ENCODE data around the gene GAB1. TPM values are rescaled to one million over a fixed set of nuclear protein-coding genes. Genes with fewer than 3 reads are reported as not detected.

Gene GAB1
- polyA plus RNA-seq = 10 to 100 TPM in 1 of 2 donors, 1 to 10 TPM in 1; 7.8 to 10.0 TPM

- H3K4me3 ChIP-seq (ENCODE audit: low read depth in 1 of 2, low read length in 2 of 2) = peak within 1 kb of the TSS; percentile 71 to 77
- 1% methylated on average over 79 to 81 of the region's 81 CpGs for WGBS, 2 donors
- H3K4me1 ChIP-seq (ENCODE audit: control insufficient read depth in 2 of 2, insufficient read depth in 2 of 2, low read length in 1 of 2) = peaks cover 2 to 5% of the 10 kb centered on the region in 2 donors
- no peaks in the 10 kb centered on the region for H3K9me3 ChIP-seq (ENCODE audit: control insufficient read depth in 2 of 2, insufficient read depth in 1 of 2, low read depth in 1 of 2, low read length in 1 of 2)
- no peaks in the 10 kb centered on the region for H3K36me3 ChIP-seq (ENCODE audit: control insufficient read depth in 2 of 2, insufficient read depth in 2 of 2, low read length in 1 of 2)
- peak within 1 kb of the TSS; percentile 98 for H3K27ac ChIP-seq (ENCODE audit: low read depth in 2 of 2, low read length in 1 of 2)
- H3K27me3 ChIP-seq (ENCODE audit: control insufficient read depth in 1 of 2, insufficient read depth in 2 of 2, low read length in 2 of 2) = no peaks in the 10 kb centered on the region
Measured at GRCh38 chr4:143336781-143337599, at the start of gene GAB1. Gene GAB1, plus strand, starts transcription at chr4:143336876. Its CDS starts 313 bp downstream, at chr4:143337189.

- WGBS, 2 donors = 63 to 65% methylated on average over 3 of the region's 3 CpGs
- no peaks in the 10 kb centered on the region for H3K36me3 ChIP-seq (ENCODE audit: control insufficient read depth in 2 of 2, insufficient read depth in 2 of 2, low read length in 1 of 2)
- peaks cover 0 to 2% of the 10 kb centered on the region in 2 donors for H3K4me1 ChIP-seq (ENCODE audit: control insufficient read depth in 2 of 2, insufficient read depth in 2 of 2, low read length in 1 of 2)
- no peaks in the 10 kb centered on the region for H3K9me3 ChIP-seq (ENCODE audit: control insufficient read depth in 2 of 2, insufficient read depth in 1 of 2, low read depth in 1 of 2, low read length in 1 of 2)
- no peaks in the 10 kb centered on the region for H3K27me3 ChIP-seq (ENCODE audit: control insufficient read depth in 1 of 2, insufficient read depth in 2 of 2, low read length in 2 of 2)
- peak overlapping the region in 1 of 2 donors; percentile 3 for H3K27ac ChIP-seq (ENCODE audit: low read depth in 2 of 2, low read length in 1 of 2)
- no peak overlapping the region for H3K4me3 ChIP-seq (ENCODE audit: low read depth in 1 of 2, low read length in 2 of 2)
Measured at GRCh38 chr4:143287572-143287923, 49.1 kb upstream of the GAB1 start.

GRCh38 chr4:143288171-143288570 is 48.5 kb upstream of the GAB1 start:
- no peak overlapping the region for H3K4me3 ChIP-seq (ENCODE audit: low read depth in 1 of 2, low read length in 2 of 2)
- H3K27ac ChIP-seq (ENCODE audit: low read depth in 2 of 2, low read length in 1 of 2) = no peak overlapping the region
- H3K4me1 ChIP-seq (ENCODE audit: control insufficient read depth in 2 of 2, insufficient read depth in 2 of 2, low read length in 1 of 2) = peaks cover 2% of the 10 kb centered on the region in 2 donors
- H3K27me3 ChIP-seq (ENCODE audit: control insufficient read depth in 1 of 2, insufficient read depth in 2 of 2, low read length in 2 of 2) = no peaks in the 10 kb centered on the region
- 76 to 81% methylated on average over 4 of the region's 4 CpGs for WGBS, 2 donors
- H3K9me3 ChIP-seq (ENCODE audit: control insufficient read depth in 2 of 2, insufficient read depth in 1 of 2, low read depth in 1 of 2, low read length in 1 of 2) = no peaks in the 10 kb centered on the region
- no peaks in the 10 kb centered on the region for H3K36me3 ChIP-seq (ENCODE audit: control insufficient read depth in 2 of 2, insufficient read depth in 2 of 2, low read length in 1 of 2)

GRCh38 chr4:143289370-143289769 is 47.3 kb upstream of the GAB1 start:
- Histone ChIP-seq H3K27ac (ENCODE audit: low read depth in 2 of 2, low read length in 1 of 2) (no peak overlapping the region), H3K4me1 (ENCODE audit: control insufficient read depth in 2 of 2, insufficient read depth in 2 of 2, low read length in 1 of 2) (peaks cover 2 to 3% of the 10 kb centered on the region in 2 donors), H3K27me3 (ENCODE audit: control insufficient read depth in 1 of 2, insufficient read depth in 2 of 2, low read length in 2 of 2) (no peaks in the 10 kb centered on the region)

GRCh38 chr4:143291314-143291713 is 45.4 kb upstream of the GAB1 start:
- Histone ChIP-seq H3K9me3 (ENCODE audit: control insufficient read depth in 2 of 2, insufficient read depth in 1 of 2, low read depth in 1 of 2, low read length in 1 of 2) (no peaks in the 10 kb centered on the region), H3K36me3 (ENCODE audit: control insufficient read depth in 2 of 2, insufficient read depth in 2 of 2, low read length in 1 of 2) (no peaks in the 10 kb centered on the region), H3K4me1 (ENCODE audit: control insufficient read depth in 2 of 2, insufficient read depth in 2 of 2, low read length in 1 of 2) (peaks cover 2 to 5% of the 10 kb centered on the region in 2 donors), H3K4me3 (ENCODE audit: low read depth in 1 of 2, low read length in 2 of 2) (no peak overlapping the region), H3K27me3 (ENCODE audit: control insufficient read depth in 1 of 2, insufficient read depth in 2 of 2, low read length in 2 of 2) (no peaks in the 10 kb centered on the region), H3K27ac (ENCODE audit: low read depth in 2 of 2, low read length in 1 of 2) (no peak overlapping the region)

More at GRCh38 chr4:143289370-143289769, 47.3 kb upstream of the GAB1 start:
- no peaks in the 10 kb centered on the region for H3K36me3 ChIP-seq (ENCODE audit: control insufficient read depth in 2 of 2, insufficient read depth in 2 of 2, low read length in 1 of 2)
- no peak overlapping the region for H3K4me3 ChIP-seq (ENCODE audit: low read depth in 1 of 2, low read length in 2 of 2)
- no peaks in the 10 kb centered on the region for H3K9me3 ChIP-seq (ENCODE audit: control insufficient read depth in 2 of 2, insufficient read depth in 1 of 2, low read depth in 1 of 2, low read length in 1 of 2)

- Histone ChIP-seq H3K4me1 (ENCODE audit: control insufficient read depth in 2 of 2, insufficient read depth in 2 of 2, low read length in 1 of 2) (peaks cover 2 to 3% of the 10 kb centered on the region in 2 donors), H3K27ac (ENCODE audit: low read depth in 2 of 2, low read length in 1 of 2) (no peak overlapping the region), H3K36me3 (ENCODE audit: control insufficient read depth in 2 of 2, insufficient read depth in 2 of 2, low read length in 1 of 2) (no peaks in the 10 kb centered on the region), H3K27me3 (ENCODE audit: control insufficient read depth in 1 of 2, insufficient read depth in 2 of 2, low read length in 2 of 2) (no peaks in the 10 kb centered on the region), H3K9me3 (ENCODE audit: control insufficient read depth in 2 of 2, insufficient read depth in 1 of 2, low read depth in 1 of 2, low read length in 1 of 2) (no peaks in the 10 kb centered on the region), H3K4me3 (ENCODE audit: low read depth in 1 of 2, low read length in 2 of 2) (no peak overlapping the region)
- 62 to 78% methylated on average over 1 of the region's 1 CpG for WGBS, 2 donors
Measured at GRCh38 chr4:143292858-143293257, 43.8 kb upstream of the GAB1 start.

GRCh38 chr4:143294310-143294709 is 42.4 kb upstream of the GAB1 start:
- Histone ChIP-seq H3K27me3 (ENCODE audit: control insufficient read depth in 1 of 2, insufficient read depth in 2 of 2, low read length in 2 of 2) (no peaks in the 10 kb centered on the region), H3K36me3 (ENCODE audit: control insufficient read depth in 2 of 2, insufficient read depth in 2 of 2, low read length in 1 of 2) (no peaks in the 10 kb centered on the region), H3K27ac (ENCODE audit: low read depth in 2 of 2, low read length in 1 of 2) (peak overlapping the region; percentile 28 to 34), H3K4me1 (ENCODE audit: control insufficient read depth in 2 of 2, insufficient read depth in 2 of 2, low read length in 1 of 2) (peaks cover 2 to 3% of the 10 kb centered on the region in 2 donors), H3K4me3 (ENCODE audit: low read depth in 1 of 2, low read length in 2 of 2) (no peak overlapping the region), H3K9me3 (ENCODE audit: control insufficient read depth in 2 of 2, insufficient read depth in 1 of 2, low read depth in 1 of 2, low read length in 1 of 2) (no peaks in the 10 kb centered on the region)
- 15 to 16% methylated on average over 3 of the region's 3 CpGs for WGBS, 2 donors

- Histone ChIP-seq H3K4me1 (ENCODE audit: control insufficient read depth in 2 of 2, insufficient read depth in 2 of 2, low read length in 1 of 2) (peaks cover 2 to 3% of the 10 kb centered on the region in 2 donors), H3K9me3 (ENCODE audit: control insufficient read depth in 2 of 2, insufficient read depth in 1 of 2, low read depth in 1 of 2, low read length in 1 of 2) (no peaks in the 10 kb centered on the region), H3K4me3 (ENCODE audit: low read depth in 1 of 2, low read length in 2 of 2) (no peak overlapping the region), H3K36me3 (ENCODE audit: control insufficient read depth in 2 of 2, insufficient read depth in 2 of 2, low read length in 1 of 2) (no peaks in the 10 kb centered on the region), H3K27me3 (ENCODE audit: control insufficient read depth in 1 of 2, insufficient read depth in 2 of 2, low read length in 2 of 2) (no peaks in the 10 kb centered on the region), H3K27ac (ENCODE audit: low read depth in 2 of 2, low read length in 1 of 2) (peak overlapping the region; percentile 28 to 34)
- 51 to 68% methylated on average over 4 of the region's 4 CpGs for WGBS, 2 donors
Measured at GRCh38 chr4:143294710-143295275, 41.9 kb upstream of the GAB1 start.

GRCh38 chr4:143296397-143297067 is 40.1 kb upstream of the GAB1 start:
- H3K27ac ChIP-seq (ENCODE audit: low read depth in 2 of 2, low read length in 1 of 2) = no peak overlapping the region
- no peak overlapping the region for H3K4me3 ChIP-seq (ENCODE audit: low read depth in 1 of 2, low read length in 2 of 2)
- peaks cover 2 to 3% of the 10 kb centered on the region in 2 donors for H3K4me1 ChIP-seq (ENCODE audit: control insufficient read depth in 2 of 2, insufficient read depth in 2 of 2, low read length in 1 of 2)
- no peaks in the 10 kb centered on the region for H3K9me3 ChIP-seq (ENCODE audit: control insufficient read depth in 2 of 2, insufficient read depth in 1 of 2, low read depth in 1 of 2, low read length in 1 of 2)
- no peaks in the 10 kb centered on the region for H3K27me3 ChIP-seq (ENCODE audit: control insufficient read depth in 1 of 2, insufficient read depth in 2 of 2, low read length in 2 of 2)
- 49 to 55% methylated on average over 6 of the region's 6 CpGs for WGBS, 2 donors
- H3K36me3 ChIP-seq (ENCODE audit: control insufficient read depth in 2 of 2, insufficient read depth in 2 of 2, low read length in 1 of 2) = no peaks in the 10 kb centered on the region

Data from esophagus (tissue), 2 donors.